ENCODE results near the gene PLCE1. TPM values are rescaled to one million over a fixed set of nuclear protein-coding genes. Genes with fewer than 3 reads are reported as not detected.

Gene PLCE1
- total and polyA plus RNA-seq, 10 of the 15 experiments (the other 5 are each of a cell fraction or from before 2014, with no cell fraction given): under 0.01 to 1.2 (median 0.03) TPM

GRCh38 chr10:94036766-94037033, 43.0 kb downstream of the PLCE1 start (continued):
- TF ChIP-seq ZBTB33 (IDR thresholded peaks at IDR 0.05): no peak
- no peak for TF ChIP-seq BCLAF1 (IDR thresholded peaks at IDR 0.05)
- no peak for TF ChIP-seq TCF7 (IDR thresholded peaks at IDR 0.05; ENCODE audit: borderline replicate concordance)
- no peak for TF ChIP-seq MLLT1 (IDR thresholded peaks at IDR 0.05)
- TF ChIP-seq CHD1 (IDR thresholded peaks at IDR 0.05; ENCODE audit: low read depth, low read length): no peak
- no peak for TF ChIP-seq SREBF1 (IDR thresholded peaks at IDR 0.05; ENCODE audit: low read length)
- no peak for TF ChIP-seq SKIL (IDR thresholded peaks at IDR 0.05; ENCODE audit: low read depth, poor library complexity, severe bottlenecking)

All from GM12878 (cell line).